Measurements from ENCODE around the gene CXCR6.
A peak's percentile ranks its signal among the peaks of the same experiment; 100 is the strongest.

CXCR6 gene

DNA sequence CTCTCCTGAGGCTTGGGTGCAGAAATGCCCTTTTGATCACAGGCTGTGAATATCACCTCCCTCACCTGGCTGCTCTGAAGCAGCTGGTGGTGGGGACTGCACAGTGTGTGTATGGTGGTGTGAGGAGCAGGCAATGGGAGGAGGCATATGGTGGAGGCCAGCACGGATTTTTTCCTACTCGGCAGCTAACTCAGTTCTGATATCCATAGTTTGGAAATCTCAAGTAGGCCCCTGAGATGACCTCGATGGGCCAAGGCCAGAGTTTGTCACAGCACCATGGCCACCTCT lies 21.3 kb upstream of the CXCR6 start:
- DNase-seq (ENCODE audit: low read depth in 2 of 2): no peak

DNA sequence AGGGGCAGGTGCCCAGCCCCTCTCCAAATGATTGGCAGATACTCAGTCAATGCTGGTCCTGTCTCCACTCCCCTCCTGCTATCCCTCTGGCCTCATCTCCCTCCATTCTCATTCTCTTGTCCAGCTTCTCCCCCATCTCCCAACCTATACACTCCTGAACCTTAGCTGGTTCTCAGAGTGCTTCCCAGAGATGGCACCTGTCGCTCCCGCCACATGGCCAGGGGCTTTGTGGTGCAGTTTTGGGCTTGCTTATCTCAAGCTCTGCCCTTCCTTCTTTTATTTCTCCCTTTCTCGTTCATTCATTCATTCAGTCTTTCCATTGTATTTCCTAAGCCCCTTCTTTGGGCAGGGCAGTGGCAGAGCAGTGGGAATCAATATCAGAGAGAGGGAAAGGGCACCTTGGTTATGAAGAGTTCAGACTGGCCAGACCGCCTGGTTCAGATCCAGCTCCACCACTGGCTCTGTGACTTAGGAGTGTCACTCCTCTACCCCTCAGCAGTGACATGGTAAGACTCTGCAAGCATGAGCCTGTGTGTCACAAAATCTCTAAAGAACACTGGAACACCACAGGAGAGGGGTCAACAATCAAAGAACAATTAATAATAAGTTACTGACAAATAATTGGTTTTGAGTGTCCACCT lies 20.2 kb upstream of the CXCR6 start:
- DNase-seq (ENCODE audit: low read depth in 2 of 2): no peak

DNA sequence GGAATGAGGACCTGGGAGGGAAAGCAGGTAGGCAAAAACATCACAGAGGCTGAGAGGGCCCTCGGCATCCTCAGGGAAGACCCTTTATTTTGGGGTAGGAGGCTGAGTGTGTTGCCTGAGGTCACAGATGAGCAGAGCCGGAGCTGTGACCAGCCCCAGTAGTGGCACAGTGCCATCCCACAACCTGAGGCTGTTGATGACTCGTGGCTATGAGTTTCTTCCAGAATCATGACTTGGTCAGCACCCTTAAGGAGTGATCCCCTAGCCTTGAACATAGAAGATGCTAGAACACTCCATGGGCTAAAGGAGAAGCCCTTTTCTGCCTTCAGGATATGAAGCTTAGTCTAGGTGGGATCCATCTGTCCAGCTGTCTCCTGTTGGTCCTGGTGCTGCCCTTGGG lies 19.5 kb upstream of the CXCR6 start:
- no peak for DNase-seq (ENCODE audit: low read depth in 2 of 2)

DNA sequence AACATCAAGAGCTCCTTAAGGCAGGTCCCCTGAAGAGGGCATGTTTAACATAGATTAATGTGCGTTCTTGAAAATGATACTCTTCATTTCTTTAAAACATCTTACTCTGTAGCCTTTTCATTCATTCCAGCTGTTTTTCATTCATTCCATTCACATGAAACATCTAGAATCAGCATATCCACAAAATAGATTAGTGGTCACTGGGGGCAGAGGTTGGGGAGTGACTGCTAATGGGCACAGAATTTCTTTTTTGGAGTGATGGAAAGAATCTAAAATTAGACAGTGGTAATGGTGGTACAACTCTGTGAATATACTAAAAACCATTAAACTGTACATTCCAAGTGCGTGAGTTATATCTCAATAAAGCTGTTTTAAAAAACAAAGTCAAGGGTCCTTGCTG lies 15.4 kb upstream of the CXCR6 start:
- no peak for DNase-seq (ENCODE audit: low read depth in 2 of 2)

DNA sequence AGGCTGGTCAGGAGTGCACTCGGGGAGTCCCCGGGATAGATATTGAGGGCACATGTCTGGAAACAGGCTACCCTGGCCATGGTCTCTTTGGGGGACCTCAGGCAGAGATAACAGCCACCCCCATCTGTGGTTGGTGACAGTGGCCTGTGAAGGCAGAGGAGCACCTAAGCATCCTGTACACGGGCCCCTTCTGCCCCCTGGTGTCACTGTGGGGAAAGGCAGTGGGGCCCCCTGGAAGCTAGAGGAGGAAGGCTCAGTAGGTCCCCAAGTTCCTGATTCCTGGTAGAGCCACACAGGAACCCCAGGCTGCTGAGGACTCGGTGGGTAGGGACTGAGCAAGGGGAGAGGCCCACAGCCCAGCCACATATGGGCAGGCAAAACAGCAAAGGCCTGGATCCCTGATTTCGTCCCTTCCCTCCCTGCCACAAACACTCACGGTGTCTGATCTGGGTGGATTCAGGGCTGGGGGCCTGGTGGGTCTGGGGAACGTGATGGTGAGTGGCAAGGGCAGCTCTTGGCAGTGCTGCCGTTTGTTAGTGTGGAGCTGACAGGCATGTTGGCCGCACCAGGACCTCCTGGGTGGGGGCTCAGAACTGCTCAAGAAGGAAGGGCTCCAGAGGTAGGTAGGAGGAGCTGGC lies 14.1 kb upstream of the CXCR6 start:
- peak; percentile 44 to 54 for DNase-seq (ENCODE audit: low read depth in 2 of 2)

DNA sequence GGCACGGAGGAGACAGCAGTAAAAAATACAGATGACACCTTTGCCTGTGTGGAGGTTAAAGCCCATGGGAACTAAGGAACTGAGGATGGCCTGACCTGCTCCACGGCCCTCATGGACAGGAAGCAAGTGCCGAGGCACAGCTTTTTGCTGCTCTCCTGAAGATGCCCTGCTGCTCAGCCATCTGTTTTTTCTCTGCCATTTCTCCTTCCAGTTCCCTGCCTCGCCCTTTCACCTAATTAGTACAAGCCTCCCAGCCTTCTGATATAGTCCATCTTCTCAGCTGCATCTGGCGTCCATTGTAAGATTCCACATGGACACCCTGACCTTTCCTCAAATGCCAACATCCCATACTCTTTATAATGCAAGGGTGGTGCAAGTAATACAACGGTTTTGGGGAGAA lies 11.8 kb upstream of the CXCR6 start:
- DNase-seq (ENCODE audit: low read depth in 2 of 2): no peak

DNA sequence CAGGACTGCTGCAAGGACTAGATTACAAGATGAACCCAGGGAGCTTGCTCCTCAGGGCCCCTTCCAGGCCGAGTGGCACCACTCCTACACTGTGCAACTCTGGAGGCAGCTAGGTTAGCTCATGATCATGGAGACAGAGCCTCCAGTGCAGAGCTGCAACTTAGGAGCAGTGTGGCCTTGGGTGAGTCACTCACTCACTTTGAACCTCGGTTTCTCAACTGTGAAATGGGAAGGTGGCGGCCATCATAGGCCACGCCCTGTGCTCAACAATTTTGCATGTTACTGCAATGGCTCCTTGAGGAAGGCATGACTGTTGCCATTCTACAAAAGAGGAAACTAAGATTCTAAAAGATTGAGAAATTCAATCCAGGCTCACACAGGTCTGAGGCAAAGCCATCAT lies 11.2 kb upstream of the CXCR6 start:
- no peak for DNase-seq (ENCODE audit: low read depth in 2 of 2)

DNA sequence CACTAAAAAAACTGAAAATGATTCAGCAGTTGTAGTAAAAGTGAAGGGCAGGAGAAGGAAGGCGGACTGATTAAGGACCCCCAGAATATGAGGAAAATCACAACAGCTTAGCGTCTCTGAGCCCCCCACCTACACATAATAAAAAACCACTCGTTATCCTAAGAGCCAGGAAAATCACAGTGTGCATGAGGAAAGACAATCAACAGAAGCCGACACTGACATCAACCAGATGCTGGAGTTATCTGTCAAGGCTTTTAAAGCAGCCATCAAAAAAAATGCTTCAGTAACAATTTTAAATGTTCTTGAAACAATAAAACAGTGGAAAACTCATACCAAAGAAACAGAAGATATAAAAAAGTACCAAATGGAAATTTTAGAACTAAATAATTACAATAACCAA lies 9.7 kb upstream of the CXCR6 start:
- DNase-seq (ENCODE audit: low read depth in 2 of 2): no peak

DNA sequence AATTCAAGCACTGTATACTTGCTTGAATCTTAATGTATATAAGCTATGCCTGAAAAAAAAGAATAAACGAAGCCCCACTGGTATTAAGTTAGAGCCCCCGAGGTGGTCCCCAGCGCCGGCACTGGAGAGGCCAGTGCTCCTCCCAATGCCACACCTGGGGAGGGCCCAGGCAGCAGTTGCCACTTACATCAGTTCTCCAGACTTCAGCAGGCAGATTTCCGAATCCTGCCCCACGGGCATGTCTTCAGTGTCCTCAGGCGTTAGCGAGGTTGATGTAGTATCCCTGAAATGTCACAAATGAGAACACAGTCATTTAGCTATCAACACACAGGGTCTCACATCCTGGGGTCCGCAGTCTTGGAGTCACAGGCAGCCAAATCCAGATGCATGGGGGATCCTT lies 7.0 kb upstream of the CXCR6 start:
- no peak for DNase-seq (ENCODE audit: low read depth in 2 of 2)

DNA sequence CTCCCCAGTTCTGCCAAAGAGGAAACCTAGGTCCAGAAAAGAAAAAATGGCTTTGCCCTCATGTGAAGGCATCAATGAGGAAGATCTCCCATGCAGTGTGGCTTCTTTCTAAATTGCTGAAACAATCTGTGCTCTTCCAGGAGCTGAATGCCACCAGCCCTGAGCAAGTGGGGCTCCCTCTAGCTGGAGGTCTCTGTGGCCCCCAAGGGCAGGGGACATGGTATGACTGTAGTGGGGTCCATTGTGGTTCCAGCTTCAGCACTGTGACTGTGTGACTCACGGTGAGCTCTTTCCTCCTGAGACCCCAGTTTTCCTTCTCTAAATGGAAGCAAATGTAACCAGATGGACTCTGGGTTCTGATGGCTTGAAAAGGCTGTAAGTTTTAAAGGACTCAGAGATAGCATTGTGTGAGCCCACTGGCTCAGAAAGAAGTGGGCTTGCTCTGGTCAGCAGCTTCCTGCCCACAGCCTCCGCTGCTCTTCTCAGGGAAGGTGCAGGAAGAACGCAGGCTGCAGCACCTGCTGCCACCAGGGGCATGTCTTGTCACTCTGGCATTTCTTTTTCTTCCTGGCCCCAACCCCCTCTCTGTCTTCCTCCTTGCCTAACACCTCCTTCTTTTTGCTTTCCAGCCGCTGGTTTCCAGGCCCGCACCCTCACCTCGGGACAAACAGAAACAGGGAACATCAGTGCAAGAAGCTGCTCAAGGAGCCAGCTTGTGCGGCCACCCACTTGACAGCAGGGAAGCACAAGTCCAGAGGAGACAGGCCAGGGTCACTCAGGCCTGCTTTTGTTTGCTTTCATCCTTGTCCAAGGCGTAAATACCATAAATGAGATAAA lies 5.8 kb upstream of the CXCR6 start:
- DNase-seq (ENCODE audit: low read depth in 2 of 2): no peak

DNA sequence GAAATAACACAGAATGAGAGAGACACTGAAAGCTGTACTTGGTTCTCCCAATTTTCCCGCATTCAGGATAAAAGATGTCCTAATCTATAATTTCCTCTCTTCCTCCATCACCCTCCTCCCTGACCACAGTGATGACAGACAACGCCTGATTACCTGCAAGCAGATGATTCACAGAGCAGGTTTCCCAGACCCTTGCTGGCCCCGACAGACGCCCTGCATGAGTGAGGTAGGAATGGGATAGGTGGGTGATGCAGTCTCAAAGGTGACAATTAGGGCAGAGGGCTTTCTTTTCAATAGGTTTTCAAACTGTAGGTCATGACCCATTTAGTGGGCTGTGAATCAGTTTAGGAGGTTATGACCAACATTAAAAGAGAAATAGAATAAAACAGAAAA lies 5.2 kb upstream of the CXCR6 start:
- no peak for DNase-seq (ENCODE audit: low read depth in 2 of 2)

DNA sequence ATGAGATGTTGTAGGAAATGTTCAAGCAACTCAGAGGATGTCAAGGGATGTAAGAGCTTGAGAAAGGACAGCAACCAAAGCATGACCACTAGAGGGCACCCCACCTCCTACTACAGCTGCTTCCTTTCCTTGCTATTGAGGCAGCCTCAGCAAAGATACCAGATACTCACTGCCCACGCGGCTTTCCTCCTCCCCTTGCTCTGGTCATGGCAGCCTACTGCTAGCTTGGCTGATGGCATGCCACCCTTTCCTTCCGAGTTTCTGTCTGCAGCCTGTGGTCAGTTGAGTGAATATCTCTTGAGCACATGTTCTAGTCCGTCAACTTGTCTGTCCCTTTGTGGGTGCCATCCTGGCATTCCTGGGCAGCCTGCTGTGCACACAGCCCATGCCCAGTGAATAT lies 4.4 kb upstream of the CXCR6 start:
- peak; percentile 81 to 83 for DNase-seq (ENCODE audit: low read depth in 2 of 2)

DNA sequence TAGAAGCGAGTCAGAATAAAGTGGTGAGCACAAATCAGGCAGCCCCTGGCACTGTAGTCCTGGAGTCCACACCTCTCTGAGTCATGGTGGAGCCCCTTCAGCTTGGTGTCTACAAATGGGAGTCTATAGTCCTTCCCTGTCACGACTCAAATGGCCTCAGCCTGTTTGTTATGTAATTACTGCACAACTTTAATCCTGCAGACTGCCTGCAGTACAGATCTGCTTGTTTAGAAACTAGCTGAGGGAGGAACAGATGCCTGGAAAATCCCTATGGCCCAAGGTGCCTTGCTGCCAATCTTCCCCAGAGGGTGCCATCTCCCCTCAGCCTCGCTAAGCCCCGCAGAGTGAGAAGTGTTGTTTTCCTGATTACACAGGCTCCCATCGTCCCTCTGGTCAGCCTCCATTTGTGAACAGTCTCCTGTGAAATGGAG lies 3.9 kb upstream of the CXCR6 start:
- DNase-seq (ENCODE audit: low read depth in 2 of 2): no peak

DNA sequence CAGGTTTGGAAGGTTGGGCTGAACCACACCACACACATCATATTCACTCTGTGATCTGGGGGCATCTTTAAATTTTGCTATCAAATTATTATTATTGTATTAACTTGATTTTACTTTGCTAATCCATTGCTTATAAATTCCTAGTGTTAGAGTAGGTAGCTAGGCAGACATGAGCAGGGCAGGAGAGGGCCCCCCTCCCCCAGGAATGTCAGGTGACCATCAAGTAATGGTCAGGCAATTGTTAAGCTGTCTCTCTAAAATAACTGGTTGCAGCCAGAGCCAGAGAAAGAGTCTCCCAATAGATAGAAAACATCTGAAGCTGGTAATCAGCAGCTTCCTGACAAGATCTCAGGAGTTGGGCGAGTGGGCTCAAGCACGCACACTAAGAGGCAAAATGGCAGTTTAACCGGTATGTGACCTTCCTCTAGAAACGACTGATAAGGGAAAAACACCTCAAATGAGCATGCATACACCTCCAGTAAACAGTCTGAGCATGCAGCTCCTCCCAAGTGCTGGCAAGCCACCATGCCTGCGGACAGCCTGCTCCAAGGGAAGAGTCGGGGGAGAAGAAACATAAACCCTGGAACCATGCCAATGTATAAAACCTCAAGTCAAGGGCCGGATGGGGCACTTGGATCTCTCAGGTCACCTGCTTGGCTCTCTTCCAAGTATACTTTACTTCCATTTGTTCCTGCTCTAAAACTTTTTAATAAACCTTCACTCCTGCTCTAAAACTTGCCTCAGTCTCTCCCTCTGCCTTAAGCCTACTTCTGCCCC lies 3.1 kb upstream of the CXCR6 start:
- DNase-seq (ENCODE audit: low read depth in 2 of 2): no peak

DNA sequence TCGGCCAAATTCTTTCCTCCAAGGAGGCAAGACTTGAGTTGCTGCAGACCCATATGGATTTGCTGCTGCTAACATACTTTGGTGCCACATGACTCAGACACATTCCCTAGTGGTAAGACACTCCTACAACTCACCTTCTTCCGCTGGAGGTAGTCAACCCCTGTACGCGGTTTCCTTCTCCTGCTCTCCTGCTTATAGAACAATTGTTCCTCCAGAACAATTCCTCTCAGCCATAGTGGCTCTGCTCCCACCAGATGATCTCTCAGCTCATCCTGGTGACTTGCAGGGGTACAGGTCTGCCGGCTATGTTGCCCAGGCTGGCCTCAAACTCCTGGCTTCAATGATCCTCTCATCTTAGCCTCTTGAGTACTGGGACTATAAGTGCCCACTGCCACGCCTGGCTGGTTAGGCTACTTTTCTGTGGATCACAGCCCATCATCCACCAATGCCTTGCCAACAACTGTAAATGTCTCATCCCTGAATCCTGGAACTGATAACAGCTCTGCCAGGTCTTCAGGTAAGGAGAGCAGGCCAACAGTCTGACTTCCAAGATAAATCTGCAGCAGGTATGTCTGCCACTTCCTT lies 2.4 kb upstream of the CXCR6 start:
- DNase-seq (ENCODE audit: low read depth in 2 of 2): no peak

DNA sequence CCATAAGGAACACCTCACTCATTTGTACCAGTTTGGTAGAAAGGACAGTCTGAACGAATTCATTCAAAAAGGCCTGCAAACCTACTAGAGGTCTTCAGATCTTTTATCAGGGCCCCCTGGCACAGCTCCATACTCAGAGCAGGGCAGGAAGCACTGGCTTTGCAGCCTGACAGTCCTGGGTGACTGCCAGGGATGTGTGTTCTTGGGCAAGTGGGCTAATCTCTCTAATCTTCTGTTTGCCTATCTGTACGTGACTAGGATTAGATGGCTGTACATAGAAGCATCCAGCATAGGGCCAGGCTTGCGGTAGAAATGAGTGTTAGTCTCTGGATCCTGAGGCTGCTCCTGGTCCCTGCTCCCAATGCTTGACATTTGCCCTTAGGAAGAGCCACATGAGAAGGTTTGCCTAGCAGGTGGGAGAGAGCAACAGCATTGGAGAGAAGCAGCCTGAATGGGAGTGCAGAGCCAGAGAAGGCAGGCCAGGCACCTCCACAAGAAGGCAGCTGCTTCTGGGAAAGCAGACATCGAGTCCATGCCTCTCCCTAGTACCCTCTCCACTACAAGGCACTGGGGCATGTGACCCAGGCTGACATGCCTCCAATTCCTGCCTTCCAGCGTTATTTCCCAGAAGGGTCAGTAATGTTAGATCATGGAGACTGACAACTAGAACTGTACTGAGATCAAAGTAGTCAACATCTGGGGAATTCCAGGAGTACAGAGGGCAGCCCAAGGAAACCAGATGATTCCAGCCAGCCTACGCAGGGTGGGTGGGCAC lies 1.0 kb upstream of the CXCR6 start:
- no peak for DNase-seq (ENCODE audit: low read depth in 2 of 2)

DNA sequence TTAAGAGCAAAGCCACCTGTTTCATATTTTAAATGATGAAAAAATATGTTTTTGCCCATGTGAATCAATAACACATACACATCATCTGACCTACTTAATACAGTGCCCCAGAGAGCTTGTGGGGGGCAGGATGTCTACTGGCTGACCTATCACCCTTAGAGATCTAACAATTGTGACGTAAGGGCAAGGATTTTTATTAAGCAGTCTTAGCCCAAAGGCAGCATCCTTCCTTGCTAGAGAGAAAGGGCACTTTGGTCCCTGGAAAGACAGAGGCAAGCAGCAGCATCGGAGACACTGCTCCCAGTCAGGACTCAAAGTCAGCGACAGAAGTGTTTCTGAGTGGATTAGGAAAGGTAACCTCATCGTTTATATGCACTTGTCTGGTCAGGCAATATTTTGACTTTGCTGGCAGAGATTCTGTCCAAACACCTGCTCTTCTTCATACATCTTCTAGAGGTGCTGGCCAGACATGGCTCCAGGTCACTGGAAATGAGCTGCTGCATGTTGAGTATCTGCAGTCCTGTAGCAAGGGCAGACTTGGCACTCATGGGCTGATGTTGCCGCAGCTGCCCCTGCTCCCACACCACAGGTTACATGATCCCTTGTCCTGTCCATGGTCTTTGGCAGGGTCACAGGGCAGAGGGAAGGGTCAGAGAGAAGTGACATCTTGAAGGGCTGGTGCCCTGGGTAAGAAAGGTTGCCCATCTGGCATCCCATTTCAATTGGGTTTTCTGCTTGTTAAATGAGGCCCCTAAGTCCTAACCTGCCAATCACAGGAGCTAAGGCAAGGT lies 1.8 kb downstream of the CXCR6 start:
- DNase-seq (ENCODE audit: low read depth in 2 of 2): no peak

DNA sequence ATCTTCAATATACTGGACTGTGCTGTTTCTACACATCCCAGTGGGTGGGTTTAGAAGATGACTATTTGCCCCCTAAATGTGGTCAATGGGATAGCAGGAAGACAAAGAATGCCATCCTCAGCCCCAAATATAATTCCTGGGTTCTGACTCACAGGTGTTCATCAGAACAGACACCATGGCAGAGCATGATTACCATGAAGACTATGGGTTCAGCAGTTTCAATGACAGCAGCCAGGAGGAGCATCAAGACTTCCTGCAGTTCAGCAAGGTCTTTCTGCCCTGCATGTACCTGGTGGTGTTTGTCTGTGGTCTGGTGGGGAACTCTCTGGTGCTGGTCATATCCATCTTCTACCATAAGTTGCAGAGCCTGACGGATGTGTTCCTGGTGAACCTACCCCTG lies 3.0 kb downstream of the CXCR6 start:
- no peak for DNase-seq (ENCODE audit: low read depth in 2 of 2)

DNA sequence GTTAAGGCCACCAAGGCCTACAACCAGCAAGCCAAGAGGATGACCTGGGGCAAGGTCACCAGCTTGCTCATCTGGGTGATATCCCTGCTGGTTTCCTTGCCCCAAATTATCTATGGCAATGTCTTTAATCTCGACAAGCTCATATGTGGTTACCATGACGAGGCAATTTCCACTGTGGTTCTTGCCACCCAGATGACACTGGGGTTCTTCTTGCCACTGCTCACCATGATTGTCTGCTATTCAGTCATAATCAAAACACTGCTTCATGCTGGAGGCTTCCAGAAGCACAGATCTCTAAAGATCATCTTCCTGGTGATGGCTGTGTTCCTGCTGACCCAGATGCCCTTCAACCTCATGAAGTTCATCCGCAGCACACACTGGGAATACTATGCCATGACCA lies 3.6 kb downstream of the CXCR6 start:
- DNase-seq (ENCODE audit: low read depth in 2 of 2): no peak

DNA sequence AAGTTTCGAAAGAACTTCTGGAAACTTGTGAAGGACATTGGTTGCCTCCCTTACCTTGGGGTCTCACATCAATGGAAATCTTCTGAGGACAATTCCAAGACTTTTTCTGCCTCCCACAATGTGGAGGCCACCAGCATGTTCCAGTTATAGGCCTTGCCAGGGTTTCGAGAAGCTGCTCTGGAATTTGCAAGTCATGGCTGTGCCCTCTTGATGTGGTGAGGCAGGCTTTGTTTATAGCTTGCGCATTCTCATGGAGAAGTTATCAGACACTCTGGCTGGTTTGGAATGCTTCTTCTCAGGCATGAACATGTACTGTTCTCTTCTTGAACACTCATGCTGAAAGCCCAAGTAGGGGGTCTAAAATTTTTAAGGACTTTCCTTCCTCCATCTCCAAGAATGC lies 4.1 kb downstream of the CXCR6 start:
- DNase-seq (ENCODE audit: low read depth in 2 of 2): no peak

All from stimulated activated CD4-positive, alpha-beta T cell treated with anti-CD3 and anti-CD28 coated beads, Interleukin-4, amount 100 ng/mL, for 48 hours (primary cell).